Colonic mucosa (tissue), 4 donors: ENCODE results near the gene GALNT18. TPM values are rescaled to one million over a fixed set of nuclear protein-coding genes. Genes with fewer than 3 reads are reported as not detected.

Experiments
- DNase-seq: peaks from one replicate; pipeline ENCODE4 v3.0.0-alpha.2; 2020
- H3K27ac ChIP-seq: fragments of 200-600 bp; one replicate; pipeline ENCODE4 v1.8.0; 2021
- H3K27me3 ChIP-seq: fragments of 200-600 bp; one replicate; pipeline ENCODE4 v1.8.0; 2021
- H3K36me3 ChIP-seq: fragments of 200-600 bp; one replicate; pipeline ENCODE4 v1.8.0; 2021
- H3K4me1 ChIP-seq: fragments of 200-600 bp; one replicate; pipeline ENCODE4 v1.8.0; 2021; ENCODE audit warnings: mild to moderate bottlenecking
- H3K4me3 ChIP-seq: fragments of 200-600 bp; one replicate; pipeline ENCODE4 v1.8.0; 2021
- H3K9ac ChIP-seq, 2 donors: one replicate each; pipeline ENCODE4 v1.7.0; 2013; ENCODE audit warnings: control low read depth in 2 of 2, low read depth in 2 of 2, low read length in 2 of 2
- H3K9me3 ChIP-seq: fragments of 200-600 bp; one replicate; pipeline ENCODE4 v1.8.0; 2021
- intact Hi-C: fragments of 100-400 bp; cut with DNase I; formaldehyde crosslinking; loops from one replicate; pipeline ENCODE4 v1.14.1; 2022
- total RNA-seq, 2 donors: library from RNA; stranded (reverse); fragmentation: NEBNext Ultra II Directional in 1 of 2; extraction: Animal tissue kit (Norgen Biotek cat#: 25700) in 1 of 2; gene quantifications; one replicate each; pipeline ENCODE4 v1.2.1, GENCODE V29; 2021
- TF ChIP-seq, protein P1 (sequence below): fragments of 200-600 bp; IDR thresholded peaks from one replicate; pipeline ENCODE4 v1.8.0; 2022; ENCODE audit warnings: antibody characterized with exemption, mild to moderate bottlenecking
- donor health status: healthy.
- donor health status: DM: no; HTN: no; CAD: no.
- donor health status: DM: no; HTN: no; CAD: no.

Gene GALNT18
- total RNA-seq, 2 donors from 2014 or later: 3.6 to 8.3 TPM

- Histone ChIP-seq H3K9me3 (no peaks in the 10 kb centered on the region), H3K9ac (no peak overlapping the region), H3K27ac (no peak overlapping the region), H3K27me3 (no peaks in the 10 kb centered on the region), H3K36me3 (no peaks in the 10 kb centered on the region), H3K4me1 (no peaks in the 10 kb centered on the region), H3K4me3 (no peak overlapping the region)
- TF ChIP-seq, protein P1, sequence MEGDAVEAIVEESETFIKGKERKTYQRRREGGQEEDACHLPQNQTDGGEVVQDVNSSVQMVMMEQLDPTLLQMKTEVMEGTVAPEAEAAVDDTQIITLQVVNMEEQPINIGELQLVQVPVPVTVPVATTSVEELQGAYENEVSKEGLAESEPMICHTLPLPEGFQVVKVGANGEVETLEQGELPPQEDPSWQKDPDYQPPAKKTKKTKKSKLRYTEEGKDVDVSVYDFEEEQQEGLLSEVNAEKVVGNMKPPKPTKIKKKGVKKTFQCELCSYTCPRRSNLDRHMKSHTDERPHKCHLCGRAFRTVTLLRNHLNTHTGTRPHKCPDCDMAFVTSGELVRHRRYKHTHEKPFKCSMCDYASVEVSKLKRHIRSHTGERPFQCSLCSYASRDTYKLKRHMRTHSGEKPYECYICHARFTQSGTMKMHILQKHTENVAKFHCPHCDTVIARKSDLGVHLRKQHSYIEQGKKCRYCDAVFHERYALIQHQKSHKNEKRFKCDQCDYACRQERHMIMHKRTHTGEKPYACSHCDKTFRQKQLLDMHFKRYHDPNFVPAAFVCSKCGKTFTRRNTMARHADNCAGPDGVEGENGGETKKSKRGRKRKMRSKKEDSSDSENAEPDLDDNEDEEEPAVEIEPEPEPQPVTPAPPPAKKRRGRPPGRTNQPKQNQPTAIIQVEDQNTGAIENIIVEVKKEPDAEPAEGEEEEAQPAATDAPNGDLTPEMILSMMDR: no peak
- DNase-seq: no peak
- intact Hi-C loops: no loop called here
These were observed 17.3 kb downstream of the GALNT18 start for GRCh38 chr11:11604370-11604990.

DNA sequence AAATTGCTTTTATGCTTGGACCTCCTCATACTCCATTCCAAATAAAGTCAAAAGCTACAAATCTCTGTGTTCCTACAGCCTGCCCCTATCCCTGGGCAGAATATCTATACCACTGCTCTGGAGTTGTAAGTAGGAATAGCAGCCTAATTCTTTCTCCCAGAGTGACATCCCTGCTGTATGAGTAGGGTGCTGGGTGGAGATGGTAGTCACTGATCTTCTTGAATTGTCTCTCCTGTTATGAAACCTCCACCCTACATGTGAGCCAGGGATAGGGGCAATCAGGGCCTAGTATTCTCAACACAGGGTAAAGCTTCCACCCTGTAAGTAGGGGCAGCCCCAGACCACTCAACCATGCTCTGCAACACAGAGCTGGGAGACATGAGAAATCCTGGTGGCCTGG, 19.8 kb downstream of the GALNT18 start:
- H3K9ac ChIP-seq: no peak overlapping the region
- no peaks in the 10 kb centered on the region for H3K4me1 ChIP-seq
- H3K4me3 ChIP-seq: no peak overlapping the region
- TF ChIP-seq, protein P1: no peak
- H3K27me3 ChIP-seq: no peaks in the 10 kb centered on the region
- no peaks in the 10 kb centered on the region for H3K9me3 ChIP-seq
- no peak overlapping the region for H3K27ac ChIP-seq
- intact Hi-C loops: no loop called here
- H3K36me3 ChIP-seq: no peaks in the 10 kb centered on the region
- DNase-seq: no peak

- Histone ChIP-seq H3K36me3 (no peaks in the 10 kb centered on the region), H3K4me1 (no peaks in the 10 kb centered on the region), H3K27me3 (no peaks in the 10 kb centered on the region), H3K4me3 (no peak overlapping the region), H3K9ac (no peak overlapping the region), H3K27ac (no peak overlapping the region), H3K9me3 (no peaks in the 10 kb centered on the region)
- intact Hi-C loops: no loop called here
- DNase-seq: no peak
- TF ChIP-seq, protein P1: no peak
These were observed 21.5 kb downstream of the GALNT18 start for GRCh38 chr11:11600288-11600687.

DNA sequence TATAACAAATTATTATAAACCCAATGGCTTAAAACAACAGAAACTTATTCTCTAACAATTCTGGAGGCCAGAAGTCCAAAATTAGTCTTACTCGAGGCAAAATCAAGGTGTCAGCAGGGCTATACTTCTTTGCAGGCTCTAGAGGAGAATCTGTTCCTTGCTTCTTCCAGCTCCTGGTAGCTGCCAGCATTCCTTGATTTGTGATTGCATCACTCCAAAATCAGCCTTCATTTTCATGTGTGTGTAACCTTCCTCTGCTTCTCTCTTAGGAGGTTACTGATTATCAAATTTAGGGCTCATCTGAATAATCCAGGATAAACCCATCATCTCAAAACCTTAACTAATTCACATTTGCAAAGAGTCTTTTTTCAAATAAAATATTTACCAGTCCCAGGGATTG, 23.6 kb downstream of the GALNT18 start:
- no peaks in the 10 kb centered on the region for H3K9me3 ChIP-seq
- H3K4me3 ChIP-seq: no peak overlapping the region
- DNase-seq: no peak
- no peak overlapping the region for H3K9ac ChIP-seq
- no peak overlapping the region for H3K27ac ChIP-seq
- no peaks in the 10 kb centered on the region for H3K36me3 ChIP-seq
- TF ChIP-seq, protein P1: no peak
- intact Hi-C loops: no loop called here
- H3K27me3 ChIP-seq: no peaks in the 10 kb centered on the region
- H3K4me1 ChIP-seq: no peaks in the 10 kb centered on the region

- Histone ChIP-seq H3K27ac (no peak overlapping the region), H3K9me3 (no peaks in the 10 kb centered on the region), H3K4me1 (no peaks in the 10 kb centered on the region), H3K36me3 (no peaks in the 10 kb centered on the region), H3K27me3 (no peaks in the 10 kb centered on the region), H3K4me3 (no peak overlapping the region), H3K9ac (no peak overlapping the region)
- no peak for DNase-seq
- TF ChIP-seq, protein P1: no peak
- intact Hi-C loops: no loop called here
These were observed 27.6 kb downstream of the GALNT18 start for GRCh38 chr11:11594162-11594561.
